NCI-H2227 (cell line): Measurements from ENCODE around the gene CTSG.
"Not testable (repeated sequence)": the region's sequence is repeated elsewhere in the genome, so short reads cannot be mapped to it uniquely, and the experiment has no call there.

ENCODE experiments used
- DNase-seq: peaks from one replicate; lab custom pipeline; 2025; ENCODE audit not compliant: unreplicated experiment; lab: John Stamatoyannopoulos, UW

The CTSG gene

GRCh38 chr14:24576182-24576581 is at the start of gene CTSG:
CTSG (minus strand) TSS chr14:24576250; CDS start chr14:24576223, 27 bp downstream.
- DNase-seq: no peak

GRCh38 chr14:24613747-24614146 is 37.7 kb upstream of the CTSG start:
- DNase-seq: no peak

DNA sequence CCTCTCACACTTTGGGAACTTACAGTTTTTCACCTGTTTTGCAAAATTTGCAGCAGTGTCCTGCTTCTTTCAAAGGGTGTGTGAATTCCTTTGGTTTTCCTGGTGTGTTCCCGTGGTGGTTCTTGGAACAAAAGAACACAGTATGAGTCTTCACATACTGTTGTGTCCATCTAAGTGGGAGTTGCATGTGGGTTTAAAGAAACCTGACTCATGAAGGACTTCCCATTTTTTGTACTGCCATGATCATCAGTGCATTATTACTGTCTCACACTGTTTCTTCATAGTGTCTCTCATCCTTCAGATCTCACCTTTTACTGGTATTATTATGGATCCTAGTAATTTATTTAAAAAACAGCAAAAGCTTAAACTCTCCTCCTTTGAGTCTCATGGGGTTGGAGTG is 37.2 kb upstream of the CTSG start:
- no peak for DNase-seq

DNA sequence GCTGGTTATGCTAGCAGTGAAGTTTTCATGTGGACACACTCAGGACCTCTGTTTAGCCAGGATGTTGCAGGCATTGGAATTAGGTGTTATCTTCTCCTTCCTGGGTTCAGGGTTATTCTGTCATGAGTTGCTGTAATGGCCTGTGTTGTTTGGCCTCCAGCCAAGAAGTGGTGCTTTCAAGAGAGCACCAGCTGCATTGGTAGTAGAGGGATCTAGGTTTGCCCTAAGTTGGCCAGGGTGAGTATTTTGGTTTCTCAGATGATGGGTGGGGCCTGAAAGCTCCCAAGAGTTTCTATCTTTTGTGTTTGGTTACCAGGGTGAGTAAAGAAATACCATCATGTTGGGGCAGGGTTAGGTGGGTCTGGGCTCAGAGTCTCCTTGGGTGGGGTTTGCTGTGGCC is 36.1 kb upstream of the CTSG start:
- no peak for DNase-seq

DNA sequence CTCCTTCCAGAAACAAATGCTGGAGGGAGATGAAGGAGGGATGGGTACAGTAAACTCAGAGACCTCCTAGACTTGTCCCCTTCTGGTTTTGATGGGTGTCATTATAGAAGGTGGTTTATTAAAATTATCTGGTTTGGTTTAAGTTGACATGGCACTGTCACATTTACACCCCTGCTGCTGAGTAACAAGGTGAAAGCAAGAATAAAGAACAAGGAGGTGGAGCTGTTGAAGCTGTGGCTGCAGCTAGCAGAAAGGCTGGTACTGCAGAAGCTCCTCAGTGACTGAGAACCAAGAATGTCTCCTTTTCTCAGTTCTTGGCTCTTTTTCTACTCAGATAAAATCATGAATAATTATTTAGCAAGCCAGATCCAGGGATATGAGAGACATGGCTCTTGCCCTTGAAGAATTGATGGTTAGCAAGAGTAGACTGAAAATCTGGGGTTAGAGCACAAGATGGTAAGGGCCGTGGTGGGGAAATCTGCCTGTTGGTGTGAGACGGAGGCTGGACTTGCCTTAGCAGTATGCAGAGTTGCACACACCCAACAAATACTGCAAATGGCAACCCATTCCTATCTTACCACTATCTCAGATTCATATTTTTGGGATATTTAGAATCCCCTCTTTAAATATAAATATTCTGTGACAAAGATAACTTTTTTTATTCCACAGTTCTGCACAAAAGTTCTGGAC is 33.8 kb upstream of the CTSG start, which contains the start of gene GZMH:
Gene GZMH, minus strand, starts transcription at position 31 of the 690 bp plus-strand sequence. CDS start 72 bp downstream, outside the sequence.
- DNase-seq: no peak

DNA sequence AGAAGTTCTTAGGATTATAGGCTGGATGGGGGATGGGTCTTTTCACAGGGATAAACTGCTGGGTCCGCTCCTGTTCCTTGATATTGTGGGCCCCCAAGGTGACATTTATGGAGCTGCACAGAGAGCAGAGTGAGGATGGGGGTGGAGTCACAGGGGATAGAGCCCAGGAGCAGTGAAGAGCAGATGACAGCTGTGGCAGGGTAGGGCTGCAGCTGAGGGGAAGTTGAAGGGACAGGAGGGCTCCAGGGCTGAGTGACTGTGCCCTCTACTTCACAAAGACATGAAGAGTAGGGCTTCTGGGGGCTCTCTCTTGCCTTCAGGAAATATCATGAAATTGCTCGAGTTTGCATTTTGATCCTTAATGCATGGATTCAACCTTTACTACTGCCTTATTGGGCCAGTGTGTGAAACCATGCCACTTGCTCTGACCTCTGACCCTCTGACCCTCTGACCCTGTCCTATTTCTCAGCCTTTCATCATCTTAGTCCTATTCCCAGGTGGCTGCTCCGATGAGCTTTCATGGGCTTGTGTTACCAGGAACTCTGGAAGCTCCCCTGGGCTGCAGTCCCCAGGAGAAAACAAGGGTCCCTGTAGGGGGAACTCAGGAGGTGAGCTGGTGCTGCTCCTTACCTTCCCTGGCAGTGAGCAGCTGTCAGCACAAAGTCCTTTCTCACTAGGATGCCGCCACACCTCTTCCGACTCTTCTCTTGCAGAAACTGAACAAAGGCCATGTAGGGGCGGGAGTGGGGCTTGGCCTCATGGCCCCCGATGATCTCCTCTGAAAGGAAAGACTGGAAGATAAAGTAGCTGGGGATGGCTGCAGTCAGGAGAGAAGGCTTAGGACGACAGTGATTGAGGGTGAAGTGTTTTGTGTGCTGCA is 31.8 kb upstream of the CTSG start:
- no peak for DNase-seq

DNA sequence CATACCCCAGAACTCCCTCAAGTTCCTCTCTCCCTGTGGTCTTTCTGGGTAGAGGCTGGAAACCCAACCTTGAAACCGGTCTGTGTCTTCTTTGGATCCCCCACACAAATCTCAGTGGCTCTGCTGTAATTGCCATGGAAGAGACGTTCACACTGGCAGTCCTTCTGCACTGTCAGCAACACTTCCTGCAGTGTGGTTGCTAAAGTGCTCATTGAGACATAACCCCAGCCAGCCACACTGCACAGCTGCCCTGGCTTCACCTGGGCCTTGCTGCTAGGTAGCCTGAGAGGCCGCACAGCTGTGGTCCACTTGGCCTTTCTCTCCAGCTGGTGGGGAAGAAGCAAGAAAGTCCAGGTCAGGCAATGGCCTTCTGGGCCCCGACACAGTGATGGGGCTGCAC is 31.0 kb upstream of the CTSG start:
- DNase-seq: no peak

DNA sequence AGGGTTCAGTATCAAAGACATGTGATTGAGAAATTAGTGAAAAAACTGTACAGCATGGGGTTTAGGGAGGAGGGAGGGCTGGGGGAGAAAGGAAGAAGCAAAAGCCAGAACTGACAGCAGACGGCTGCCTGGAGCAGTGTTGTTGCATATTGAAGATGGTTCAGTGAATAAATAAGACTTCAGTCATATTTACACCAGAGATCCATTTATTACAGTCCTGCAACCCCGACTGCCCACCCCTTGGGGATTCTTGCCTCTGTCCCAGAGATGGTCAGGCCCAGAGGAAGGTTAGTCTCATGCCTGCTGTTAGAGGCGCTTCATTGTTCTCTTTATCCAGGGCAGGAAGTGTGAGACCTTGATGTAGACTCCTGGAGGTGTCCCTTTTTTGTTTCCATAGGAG is 30.2 kb upstream of the CTSG start:
- DNase-seq: no peak

DNA sequence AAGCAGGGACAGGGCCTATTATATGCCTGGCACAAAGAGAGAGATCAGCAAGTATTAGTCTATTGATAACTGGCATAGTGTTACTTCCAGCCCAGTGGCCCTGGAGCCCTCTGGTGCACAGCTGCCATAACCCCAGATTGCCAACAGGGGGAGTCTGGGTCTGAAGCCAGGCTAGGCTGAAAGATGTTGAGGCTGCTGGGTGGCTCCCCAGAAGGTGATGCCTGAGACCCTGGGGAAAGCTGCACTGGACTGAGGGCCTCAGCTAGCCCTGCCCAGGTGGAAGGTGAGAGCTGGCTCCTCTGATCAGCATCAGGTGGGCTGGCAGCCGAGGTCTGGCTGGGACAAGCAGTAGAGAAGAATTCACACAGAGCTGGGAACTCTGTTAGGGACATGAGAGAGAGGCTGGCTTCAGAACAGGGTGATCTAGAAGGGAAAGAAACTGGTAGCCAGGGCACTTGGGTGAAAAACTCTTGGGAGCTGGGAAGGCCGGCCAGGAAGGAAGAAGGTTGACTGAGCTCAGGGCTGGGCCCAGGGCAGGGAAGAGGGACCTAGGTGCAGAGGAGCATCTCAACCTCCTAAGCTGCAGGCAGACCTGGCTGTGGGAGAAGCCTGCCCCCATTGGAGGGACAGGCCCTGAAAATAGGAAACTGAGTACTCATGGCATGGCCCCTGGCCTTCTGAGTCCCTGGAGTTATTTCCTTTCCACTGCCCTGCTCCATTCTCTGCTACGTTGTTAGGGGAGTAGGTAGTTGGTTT is 29.6 kb upstream of the CTSG start:
- DNase-seq: no peak

GRCh38 chr14:24597403-24597802 is 21.4 kb upstream of the CTSG start:
- no peak for DNase-seq

DNA sequence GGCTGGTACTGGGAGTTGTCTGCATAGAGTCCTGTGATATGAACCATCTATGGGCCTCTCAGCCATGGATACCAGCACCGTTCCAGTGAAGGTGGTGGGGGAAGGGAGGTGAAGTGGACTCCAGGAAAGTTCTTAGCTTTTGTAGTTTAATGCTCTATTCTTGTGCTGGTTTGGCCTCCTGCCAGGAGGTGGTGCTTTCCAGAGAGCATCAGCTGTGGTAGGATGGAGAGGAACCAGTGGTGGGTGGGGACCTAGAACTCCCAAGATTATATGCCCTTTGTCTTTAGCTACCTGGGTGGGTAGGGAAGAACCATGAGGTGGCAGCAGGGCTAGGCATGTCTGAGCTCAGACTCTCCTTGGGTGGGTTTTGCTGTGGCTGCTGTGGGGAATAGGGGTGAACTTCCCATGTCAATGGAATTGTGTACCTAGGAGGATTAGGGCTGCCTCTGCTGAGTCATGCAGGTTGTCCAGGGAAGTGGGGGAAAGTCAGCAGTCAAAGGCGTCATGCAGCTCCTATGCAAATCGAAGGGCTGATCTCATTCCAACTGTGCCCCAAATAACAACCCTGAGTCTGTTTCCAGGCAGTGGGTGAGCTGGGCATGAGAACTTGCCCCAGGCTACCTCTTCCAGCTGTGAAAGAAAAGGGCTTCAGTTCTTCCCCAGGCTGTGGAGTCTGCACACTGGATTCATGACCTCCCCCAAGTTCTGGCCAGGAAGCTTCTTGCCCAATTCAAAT is 19.2 kb upstream of the CTSG start:
- no peak for DNase-seq

- DNase-seq: not testable (repeated sequence)
Measured at GRCh38 chr14:24591004-24591403, 15.0 kb upstream of the CTSG start.

DNA sequence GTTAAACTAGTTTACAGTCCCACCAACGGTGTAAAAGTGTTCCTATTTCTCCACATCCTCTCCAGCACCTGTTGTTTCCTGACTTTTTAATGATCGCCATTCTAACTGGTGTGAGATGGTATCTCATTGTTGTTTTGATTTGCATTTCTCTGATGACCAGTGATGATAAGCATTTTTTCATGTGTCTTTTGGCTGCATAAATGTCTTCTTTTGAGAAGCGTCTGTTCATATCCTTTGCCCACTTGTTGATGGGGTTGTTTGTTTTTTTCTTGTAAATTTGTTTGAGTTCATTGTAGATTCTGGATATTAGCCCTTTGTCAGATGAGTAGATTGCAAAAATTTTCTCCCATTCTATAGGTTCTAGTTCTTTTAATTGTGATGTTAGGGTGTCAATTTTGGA is 8.4 kb upstream of the CTSG start:
- not testable (repeated sequence) for DNase-seq

DNA sequence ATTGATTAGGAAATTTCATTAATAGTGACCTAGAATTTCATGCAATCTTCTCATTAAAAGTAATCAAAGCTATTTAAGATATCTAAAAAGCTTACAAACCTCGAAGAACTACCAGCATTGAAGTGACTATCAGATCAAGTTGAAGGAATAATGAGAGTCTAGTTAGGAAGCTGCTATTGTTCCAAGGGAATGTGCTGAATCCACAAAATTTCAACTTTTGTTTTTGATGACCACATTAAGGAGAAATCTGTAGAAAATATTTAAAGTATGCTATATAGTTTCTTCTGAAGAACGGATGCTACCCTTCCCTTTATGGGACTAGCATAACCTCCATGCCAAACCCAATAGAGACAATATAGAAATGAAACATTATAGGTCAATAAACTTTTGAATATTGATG is 2.5 kb upstream of the CTSG start:
- DNase-seq: no peak

GRCh38 chr14:24576771-24577170 is 721 bp upstream of the CTSG start:
- no peak for DNase-seq

- DNase-seq: no peak
Measured at GRCh38 chr14:24574206-24574774, 1.8 kb downstream of the CTSG start.

DNA sequence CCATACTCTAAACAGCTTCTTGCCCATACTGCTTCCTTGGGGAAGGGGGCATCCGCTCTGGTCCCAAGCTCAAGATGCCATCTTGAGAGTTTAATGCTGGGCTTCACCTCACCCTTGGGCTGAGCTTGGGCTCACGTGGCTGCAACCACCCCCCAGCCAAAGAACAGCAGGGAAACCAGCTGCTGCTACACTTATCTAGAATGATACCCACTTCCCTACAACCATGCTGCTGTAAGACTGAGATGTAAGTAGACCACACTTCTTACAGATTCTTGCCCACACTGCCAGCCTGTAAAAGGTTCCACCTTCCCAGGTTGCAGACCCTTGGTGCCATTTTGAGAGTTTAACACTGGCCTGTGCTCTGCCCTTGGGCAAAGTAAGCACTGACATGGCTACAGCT is 9.7 kb downstream of the CTSG start:
- DNase-seq: no peak

DNA sequence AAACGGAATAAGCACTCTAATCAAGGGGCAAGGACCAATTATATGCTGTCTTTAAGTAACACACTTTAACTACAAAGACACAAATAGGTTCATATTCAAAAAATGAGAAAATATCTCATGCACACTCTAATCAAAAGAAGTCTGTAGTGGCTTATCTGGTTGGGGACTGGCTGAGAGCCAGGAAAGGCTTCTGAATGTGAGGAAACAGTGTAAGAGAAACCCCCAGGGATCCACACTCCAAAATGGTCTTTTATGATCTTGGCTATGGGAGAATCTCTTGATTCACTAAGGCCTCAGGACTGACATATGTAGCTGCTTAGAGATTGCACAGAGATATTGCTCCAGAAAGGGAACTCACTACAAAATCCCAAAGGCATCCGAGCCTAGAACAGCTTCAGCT is 10.3 kb downstream of the CTSG start:
- DNase-seq: no peak

DNA sequence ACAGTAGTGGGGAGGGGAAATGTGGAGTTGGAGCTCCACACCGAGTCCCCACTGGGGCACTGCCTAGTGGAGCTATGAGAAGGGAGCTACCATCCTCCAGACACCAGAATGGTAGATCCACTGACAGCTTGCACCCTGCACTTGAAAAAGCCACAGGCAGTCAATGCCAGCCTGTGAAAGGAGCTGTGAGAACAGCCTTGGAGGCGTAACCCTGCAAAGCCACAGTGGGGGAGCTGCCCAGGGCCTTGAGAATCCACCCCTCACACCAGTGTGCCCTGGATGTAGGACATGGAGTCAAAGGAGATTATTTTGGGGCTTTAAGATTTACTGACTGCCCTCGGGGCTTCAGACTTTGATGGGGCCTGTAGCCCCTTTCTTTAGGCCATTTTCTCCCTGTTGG is 12.5 kb downstream of the CTSG start:
- DNase-seq: no peak

DNA sequence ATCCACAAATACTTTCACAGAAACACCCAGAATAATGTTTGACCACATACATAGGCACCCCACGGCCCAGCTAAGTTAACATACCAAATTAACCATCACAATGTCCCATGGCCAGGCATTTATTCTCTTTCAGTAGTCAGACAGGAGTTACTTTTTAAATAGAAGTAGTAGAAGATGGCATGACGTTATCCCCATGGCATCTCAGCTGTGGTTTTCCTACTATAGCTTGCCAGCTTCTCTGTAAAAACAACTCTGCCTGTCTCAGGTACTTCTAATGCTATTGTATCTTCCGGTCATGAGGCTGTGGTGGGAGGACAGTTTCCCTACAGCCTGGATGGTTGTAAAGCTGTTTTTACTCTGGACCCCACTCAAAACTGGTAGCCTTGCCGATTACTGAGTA is 19.3 kb downstream of the CTSG start:
- DNase-seq: no peak

- not testable (repeated sequence) for DNase-seq
Measured at GRCh38 chr14:24549064-24549463, 27.0 kb downstream of the CTSG start.
